ENCODE data around the gene PTPRR.

The PTPRR gene

DNA sequence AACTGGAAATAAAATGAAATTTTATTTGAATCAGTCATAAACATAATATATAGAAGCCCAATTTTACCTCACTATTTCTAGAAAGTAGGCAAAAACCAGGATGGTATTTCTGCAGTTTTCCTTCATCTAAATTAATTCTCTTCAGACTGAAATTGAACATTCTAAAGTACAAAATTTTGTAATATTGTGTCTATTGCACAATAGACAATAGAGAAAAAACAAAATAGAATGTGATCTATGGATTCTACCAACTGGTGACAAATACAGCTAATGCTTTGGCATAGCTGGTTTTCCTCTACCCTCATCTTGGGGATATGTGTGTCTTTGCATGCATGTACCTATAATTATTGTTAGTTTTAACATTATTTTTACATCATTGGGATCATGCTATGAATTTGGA, 8.5 kb upstream of the PTPRR start:
- TF ChIP-seq ISL1 (CRISPR knock-in tag; IDR thresholded peaks at IDR 0.05) (no peak), BACH2 (CRISPR knock-in tag; IDR thresholded peaks at IDR 0.05; ENCODE audit: borderline replicate concordance) (no peak), CSDC2 (CRISPR knock-in tag; IDR thresholded peaks at IDR 0.05) (no peak), SNAI2 (CRISPR knock-in tag; IDR thresholded peaks at IDR 0.05) (no peak), RARB (CRISPR knock-in tag; IDR thresholded peaks at IDR 0.05) (no peak), OSR1 (CRISPR knock-in tag; IDR thresholded peaks at IDR 0.05) (no peak), ZNF565 (CRISPR knock-in tag; conservative IDR thresholded peaks at IDR 0.05; ENCODE audit: low read depth) (no peak), TCF4 (CRISPR knock-in tag; IDR thresholded peaks at IDR 0.05; ENCODE audit: borderline replicate concordance) (no peak)
- TF ChIP-seq, protein P1, sequence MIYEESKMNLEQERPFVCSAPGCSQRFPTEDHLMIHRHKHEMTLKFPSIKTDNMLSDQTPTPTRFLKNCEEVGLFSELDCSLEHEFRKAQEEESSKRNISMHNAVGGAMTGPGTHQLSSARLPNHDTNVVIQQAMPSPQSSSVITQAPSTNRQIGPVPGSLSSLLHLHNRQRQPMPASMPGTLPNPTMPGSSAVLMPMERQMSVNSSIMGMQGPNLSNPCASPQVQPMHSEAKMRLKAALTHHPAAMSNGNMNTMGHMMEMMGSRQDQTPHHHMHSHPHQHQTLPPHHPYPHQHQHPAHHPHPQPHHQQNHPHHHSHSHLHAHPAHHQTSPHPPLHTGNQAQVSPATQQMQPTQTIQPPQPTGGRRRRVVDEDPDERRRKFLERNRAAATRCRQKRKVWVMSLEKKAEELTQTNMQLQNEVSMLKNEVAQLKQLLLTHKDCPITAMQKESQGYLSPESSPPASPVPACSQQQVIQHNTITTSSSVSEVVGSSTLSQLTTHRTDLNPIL (CRISPR knock-in tag; IDR thresholded peaks at IDR 0.05; ENCODE audit: low read depth), result no peak
- TF ChIP-seq, protein P2, sequence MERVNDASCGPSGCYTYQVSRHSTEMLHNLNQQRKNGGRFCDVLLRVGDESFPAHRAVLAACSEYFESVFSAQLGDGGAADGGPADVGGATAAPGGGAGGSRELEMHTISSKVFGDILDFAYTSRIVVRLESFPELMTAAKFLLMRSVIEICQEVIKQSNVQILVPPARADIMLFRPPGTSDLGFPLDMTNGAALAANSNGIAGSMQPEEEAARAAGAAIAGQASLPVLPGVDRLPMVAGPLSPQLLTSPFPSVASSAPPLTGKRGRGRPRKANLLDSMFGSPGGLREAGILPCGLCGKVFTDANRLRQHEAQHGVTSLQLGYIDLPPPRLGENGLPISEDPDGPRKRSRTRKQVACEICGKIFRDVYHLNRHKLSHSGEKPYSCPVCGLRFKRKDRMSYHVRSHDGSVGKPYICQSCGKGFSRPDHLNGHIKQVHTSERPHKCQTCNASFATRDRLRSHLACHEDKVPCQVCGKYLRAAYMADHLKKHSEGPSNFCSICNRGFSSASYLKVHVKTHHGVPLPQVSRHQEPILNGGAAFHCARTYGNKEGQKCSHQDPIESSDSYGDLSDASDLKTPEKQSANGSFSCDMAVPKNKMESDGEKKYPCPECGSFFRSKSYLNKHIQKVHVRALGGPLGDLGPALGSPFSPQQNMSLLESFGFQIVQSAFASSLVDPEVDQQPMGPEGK (CRISPR knock-in tag; IDR thresholded peaks at IDR 0.05; ENCODE audit: borderline replicate concordance), result no peak
- TF ChIP-seq, protein P3, sequence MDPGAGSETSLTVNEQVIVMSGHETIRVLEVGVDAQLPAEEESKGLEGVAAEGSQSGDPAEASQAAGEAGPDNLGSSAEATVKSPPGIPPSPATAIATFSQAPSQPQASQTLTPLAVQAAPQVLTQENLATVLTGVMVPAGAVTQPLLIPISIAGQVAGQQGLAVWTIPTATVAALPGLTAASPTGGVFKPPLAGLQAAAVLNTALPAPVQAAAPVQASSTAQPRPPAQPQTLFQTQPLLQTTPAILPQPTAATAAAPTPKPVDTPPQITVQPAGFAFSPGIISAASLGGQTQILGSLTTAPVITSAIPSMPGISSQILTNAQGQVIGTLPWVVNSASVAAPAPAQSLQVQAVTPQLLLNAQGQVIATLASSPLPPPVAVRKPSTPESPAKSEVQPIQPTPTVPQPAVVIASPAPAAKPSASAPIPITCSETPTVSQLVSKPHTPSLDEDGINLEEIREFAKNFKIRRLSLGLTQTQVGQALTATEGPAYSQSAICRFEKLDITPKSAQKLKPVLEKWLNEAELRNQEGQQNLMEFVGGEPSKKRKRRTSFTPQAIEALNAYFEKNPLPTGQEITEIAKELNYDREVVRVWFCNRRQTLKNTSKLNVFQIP (CRISPR knock-in tag; IDR thresholded peaks at IDR 0.05; ENCODE audit: borderline replicate concordance, low read depth), result no peak
- TF ChIP-seq, protein P4, sequence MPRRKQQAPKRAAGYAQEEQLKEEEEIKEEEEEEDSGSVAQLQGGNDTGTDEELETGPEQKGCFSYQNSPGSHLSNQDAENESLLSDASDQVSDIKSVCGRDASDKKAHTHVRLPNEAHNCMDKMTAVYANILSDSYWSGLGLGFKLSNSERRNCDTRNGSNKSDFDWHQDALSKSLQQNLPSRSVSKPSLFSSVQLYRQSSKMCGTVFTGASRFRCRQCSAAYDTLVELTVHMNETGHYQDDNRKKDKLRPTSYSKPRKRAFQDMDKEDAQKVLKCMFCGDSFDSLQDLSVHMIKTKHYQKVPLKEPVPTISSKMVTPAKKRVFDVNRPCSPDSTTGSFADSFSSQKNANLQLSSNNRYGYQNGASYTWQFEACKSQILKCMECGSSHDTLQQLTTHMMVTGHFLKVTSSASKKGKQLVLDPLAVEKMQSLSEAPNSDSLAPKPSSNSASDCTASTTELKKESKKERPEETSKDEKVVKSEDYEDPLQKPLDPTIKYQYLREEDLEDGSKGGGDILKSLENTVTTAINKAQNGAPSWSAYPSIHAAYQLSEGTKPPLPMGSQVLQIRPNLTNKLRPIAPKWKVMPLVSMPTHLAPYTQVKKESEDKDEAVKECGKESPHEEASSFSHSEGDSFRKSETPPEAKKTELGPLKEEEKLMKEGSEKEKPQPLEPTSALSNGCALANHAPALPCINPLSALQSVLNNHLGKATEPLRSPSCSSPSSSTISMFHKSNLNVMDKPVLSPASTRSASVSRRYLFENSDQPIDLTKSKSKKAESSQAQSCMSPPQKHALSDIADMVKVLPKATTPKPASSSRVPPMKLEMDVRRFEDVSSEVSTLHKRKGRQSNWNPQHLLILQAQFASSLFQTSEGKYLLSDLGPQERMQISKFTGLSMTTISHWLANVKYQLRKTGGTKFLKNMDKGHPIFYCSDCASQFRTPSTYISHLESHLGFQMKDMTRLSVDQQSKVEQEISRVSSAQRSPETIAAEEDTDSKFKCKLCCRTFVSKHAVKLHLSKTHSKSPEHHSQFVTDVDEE (CRISPR knock-in tag; IDR thresholded peaks at IDR 0.05), result no peak
- ATAC-seq, result no peak

DNA sequence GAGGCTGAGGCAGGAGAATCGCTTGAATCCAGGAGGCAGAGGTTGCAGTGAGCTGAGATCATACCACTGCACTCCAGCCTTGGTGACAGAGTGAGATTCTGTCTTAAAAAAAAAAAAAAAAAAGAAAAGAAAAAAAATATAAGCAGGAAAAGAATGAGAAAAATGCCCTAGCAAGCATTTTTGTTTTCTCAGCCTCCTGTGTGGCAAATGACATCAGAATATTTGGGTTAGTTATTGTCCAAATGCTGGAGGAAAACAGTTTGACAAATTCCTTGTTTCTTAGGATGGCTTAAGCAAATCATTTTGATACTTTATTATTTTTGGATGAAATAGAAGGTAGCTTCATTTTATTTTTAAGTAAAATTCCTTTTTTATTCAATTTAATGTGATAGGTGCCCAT, 7.5 kb upstream of the PTPRR start:
- TF ChIP-seq, protein P1 (CRISPR knock-in tag; IDR thresholded peaks at IDR 0.05; ENCODE audit: low read depth), result no peak
- TF ChIP-seq, protein P3 (CRISPR knock-in tag; IDR thresholded peaks at IDR 0.05; ENCODE audit: borderline replicate concordance, low read depth), result no peak
- TF ChIP-seq RARB (CRISPR knock-in tag; IDR thresholded peaks at IDR 0.05) (no peak), OSR1 (CRISPR knock-in tag; IDR thresholded peaks at IDR 0.05) (no peak), ZNF565 (CRISPR knock-in tag; conservative IDR thresholded peaks at IDR 0.05; ENCODE audit: low read depth) (no peak), ZNF8 (CRISPR knock-in tag; IDR thresholded peaks at IDR 0.05) (no peak), GLIS3 (CRISPR knock-in tag; IDR thresholded peaks at IDR 0.05) (no peak), ISL1 (CRISPR knock-in tag; IDR thresholded peaks at IDR 0.05) (no peak)
- TF ChIP-seq, protein P2 (CRISPR knock-in tag; IDR thresholded peaks at IDR 0.05; ENCODE audit: borderline replicate concordance), result no peak
- ATAC-seq, result no peak

DNA sequence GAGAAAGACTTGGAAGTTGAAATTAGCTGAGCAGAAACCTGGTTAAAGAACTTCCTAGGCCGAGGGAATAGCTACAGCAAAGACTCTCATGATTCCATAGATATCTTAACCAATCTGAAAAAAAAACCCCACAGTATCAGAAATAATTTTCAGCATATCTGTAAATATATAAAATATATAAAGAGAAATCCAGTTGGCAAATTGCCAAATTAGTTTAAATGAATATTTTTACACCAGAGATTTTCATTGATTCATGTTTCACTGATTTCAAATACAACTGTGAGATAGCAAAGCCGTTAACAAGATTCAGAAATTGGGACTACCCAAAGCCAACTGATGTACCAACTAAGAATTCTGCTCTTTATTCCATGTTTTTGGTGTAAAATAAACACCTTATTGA, 6.8 kb upstream of the PTPRR start:
- no peak for ATAC-seq
- no peak for TF ChIP-seq OSR1 (CRISPR knock-in tag; IDR thresholded peaks at IDR 0.05)
- TF ChIP-seq, protein P3 (CRISPR knock-in tag; IDR thresholded peaks at IDR 0.05; ENCODE audit: borderline replicate concordance, low read depth), result no peak
- TF ChIP-seq, protein P5, sequence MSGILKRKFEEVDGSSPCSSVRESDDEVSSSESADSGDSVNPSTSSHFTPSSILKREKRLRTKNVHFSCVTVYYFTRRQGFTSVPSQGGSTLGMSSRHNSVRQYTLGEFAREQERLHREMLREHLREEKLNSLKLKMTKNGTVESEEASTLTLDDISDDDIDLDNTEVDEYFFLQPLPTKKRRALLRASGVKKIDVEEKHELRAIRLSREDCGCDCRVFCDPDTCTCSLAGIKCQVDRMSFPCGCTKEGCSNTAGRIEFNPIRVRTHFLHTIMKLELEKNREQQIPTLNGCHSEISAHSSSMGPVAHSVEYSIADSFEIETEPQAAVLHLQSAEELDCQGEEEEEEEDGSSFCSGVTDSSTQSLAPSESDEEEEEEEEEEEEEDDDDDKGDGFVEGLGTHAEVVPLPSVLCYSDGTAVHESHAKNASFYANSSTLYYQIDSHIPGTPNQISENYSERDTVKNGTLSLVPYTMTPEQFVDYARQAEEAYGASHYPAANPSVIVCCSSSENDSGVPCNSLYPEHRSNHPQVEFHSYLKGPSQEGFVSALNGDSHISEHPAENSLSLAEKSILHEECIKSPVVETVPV (CRISPR knock-in tag; IDR thresholded peaks at IDR 0.05), result no peak
- no peak for TF ChIP-seq ISL1 (CRISPR knock-in tag; IDR thresholded peaks at IDR 0.05)
- no peak for TF ChIP-seq SNAI2 (CRISPR knock-in tag; IDR thresholded peaks at IDR 0.05)
- TF ChIP-seq ZFP3 (CRISPR knock-in tag; IDR thresholded peaks at IDR 0.05), result no peak
- no peak for TF ChIP-seq ZFP30 (CRISPR knock-in tag; IDR thresholded peaks at IDR 0.05)
- TF ChIP-seq ARNTL (CRISPR knock-in tag; IDR thresholded peaks at IDR 0.05; ENCODE audit: borderline replicate concordance, low read depth), result no peak
- TF ChIP-seq, protein P1 (CRISPR knock-in tag; IDR thresholded peaks at IDR 0.05; ENCODE audit: low read depth), result no peak
- no peak for TF ChIP-seq TCF4 (CRISPR knock-in tag; IDR thresholded peaks at IDR 0.05; ENCODE audit: borderline replicate concordance)
- no peak for TF ChIP-seq RARB (CRISPR knock-in tag; IDR thresholded peaks at IDR 0.05)

Data from SK-N-SH treated with all-trans-retinoic acid at 6 μM for 48 hours (cell line).